Measurements from ENCODE around the gene TRAPPC13. TPM values are rescaled to one million over a fixed set of nuclear protein-coding genes. Genes with fewer than 3 reads are reported as not detected.
"Not testable (repeated sequence)": the region's sequence is repeated elsewhere in the genome, so short reads cannot be mapped to it uniquely, and the experiment has no call there.

Gene TRAPPC13
- total RNA-seq, 1 experiment from 2014 or later: 33.9 TPM

DNA sequence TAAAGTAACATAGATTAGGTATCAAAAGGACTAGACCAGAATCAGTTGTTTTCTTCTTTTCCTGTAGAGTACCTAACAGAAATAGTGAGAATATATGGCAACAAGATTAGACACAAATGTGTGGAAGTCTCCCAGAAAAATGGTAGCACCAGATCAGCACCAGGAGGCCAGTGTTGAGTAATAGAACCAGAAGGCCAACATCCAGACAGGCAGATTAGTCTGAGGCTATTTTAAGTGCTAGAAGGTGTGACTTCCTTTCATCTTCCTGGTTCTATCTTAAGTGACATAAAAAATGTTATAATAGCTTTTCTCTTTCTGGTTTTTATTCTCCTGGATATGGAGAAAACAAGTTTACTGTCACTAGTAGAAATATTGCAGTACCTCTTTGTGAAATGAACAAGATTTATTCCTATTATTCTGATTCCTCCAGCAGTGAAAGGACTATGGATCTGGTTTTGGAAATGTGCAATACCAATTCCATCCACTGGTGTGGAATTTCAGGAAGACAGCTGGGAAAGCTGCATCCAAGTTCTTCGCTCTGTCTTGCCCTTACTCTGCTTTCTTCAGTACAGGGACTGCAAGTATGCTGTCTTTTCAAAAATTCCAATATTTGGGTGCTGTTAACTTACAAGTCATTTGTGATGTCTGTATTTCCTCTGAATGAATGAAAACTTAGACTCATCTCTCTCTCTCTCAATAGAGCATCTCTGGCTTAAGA is 39.1 kb downstream of the TRAPPC13 start:
- in situ Hi-C loops (cut with HindIII; ENCODE audit: low pct_unique_long_range_greater_than_20kb, low sequenced_read_pairs): no loop called here
- peak; percentile 56 for DNase-seq (ENCODE audit: low read depth, low spot score)

GRCh38 chr5:65668696-65669095 is 43.9 kb downstream of the TRAPPC13 start:
- in situ Hi-C loops (cut with HindIII; ENCODE audit: low pct_unique_long_range_greater_than_20kb, low sequenced_read_pairs): no loop called here
- DNase-seq (ENCODE audit: low read depth, low spot score): no peak

DNA sequence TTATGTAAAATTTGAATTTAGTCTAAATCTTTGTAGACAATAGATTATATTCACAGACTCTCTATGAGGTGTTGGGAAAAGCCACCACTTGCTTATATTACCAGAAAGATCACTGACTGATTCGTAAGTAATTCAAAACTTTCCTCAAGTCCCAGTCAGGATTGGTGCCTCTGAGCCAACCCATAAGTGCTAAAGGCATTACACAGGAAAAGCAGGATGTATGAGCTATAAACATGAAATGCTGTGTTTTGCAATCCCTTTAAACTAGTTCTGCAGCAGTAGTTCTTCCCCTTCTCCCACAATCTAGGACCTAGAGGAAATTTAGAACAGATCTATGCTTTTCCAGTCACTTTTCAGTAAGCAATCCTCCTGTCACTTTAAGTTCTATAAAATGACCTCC is 48.0 kb downstream of the TRAPPC13 start:
- no peak for DNase-seq (ENCODE audit: low read depth, low spot score)
- in situ Hi-C loops (cut with HindIII; ENCODE audit: low pct_unique_long_range_greater_than_20kb, low sequenced_read_pairs): no loop called here

DNA sequence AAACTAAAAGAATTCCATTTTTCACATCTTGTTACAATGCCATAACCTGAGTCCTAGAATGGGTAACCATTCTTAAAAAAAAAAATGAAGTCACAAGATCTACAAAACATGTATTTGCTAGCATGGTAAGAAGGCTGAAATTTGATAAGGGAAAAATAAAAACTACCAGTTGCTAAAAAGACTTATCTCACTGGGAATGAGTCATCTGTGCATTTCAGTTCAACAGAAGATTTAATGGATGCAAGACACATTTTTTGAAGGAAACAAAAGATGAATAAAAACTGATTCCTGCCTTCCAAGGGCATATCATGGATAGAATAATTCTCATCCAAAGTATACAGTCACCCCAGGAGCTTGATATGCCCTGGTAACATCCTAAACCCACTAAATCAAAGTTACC is 49.9 kb downstream of the TRAPPC13 start:
- no peak for DNase-seq (ENCODE audit: low read depth, low spot score)
- in situ Hi-C loops (cut with HindIII; ENCODE audit: low pct_unique_long_range_greater_than_20kb, low sequenced_read_pairs): no loop called here

DNA sequence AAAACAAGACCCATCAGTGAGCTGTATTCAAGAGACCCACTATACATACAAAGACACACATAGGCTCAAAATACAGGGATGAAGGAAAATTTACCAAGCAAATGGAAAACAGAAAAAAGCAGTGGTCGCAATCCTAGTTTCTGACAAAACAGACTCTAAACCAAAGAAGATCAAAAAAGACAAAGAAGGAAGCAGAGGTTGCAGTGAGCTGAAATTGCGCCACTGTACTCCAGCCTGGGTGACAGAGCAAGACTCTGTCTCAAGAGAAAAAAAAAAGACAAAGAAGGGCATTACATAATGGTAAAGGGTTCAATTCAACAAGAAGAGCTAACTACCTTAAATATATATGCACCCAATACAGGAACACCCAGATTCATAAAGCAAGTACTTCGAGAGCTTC is 51.2 kb downstream of the TRAPPC13 start:
- DNase-seq (ENCODE audit: low read depth, low spot score); in situ Hi-C loops (cut with HindIII; ENCODE audit: low pct_unique_long_range_greater_than_20kb, low sequenced_read_pairs): not testable (repeated sequence)

GRCh38 chr5:65682148-65682547 is 57.3 kb downstream of the TRAPPC13 start:
- DNase-seq (ENCODE audit: low read depth, low spot score): no peak
- in situ Hi-C loops (cut with HindIII; ENCODE audit: low pct_unique_long_range_greater_than_20kb, low sequenced_read_pairs): no loop called here

GRCh38 chr5:65693121-65693520 is 68.3 kb downstream of the TRAPPC13 start:
- in situ Hi-C loops (cut with HindIII; ENCODE audit: low pct_unique_long_range_greater_than_20kb, low sequenced_read_pairs): no loop called here
- DNase-seq (ENCODE audit: low read depth, low spot score): no peak

DNA sequence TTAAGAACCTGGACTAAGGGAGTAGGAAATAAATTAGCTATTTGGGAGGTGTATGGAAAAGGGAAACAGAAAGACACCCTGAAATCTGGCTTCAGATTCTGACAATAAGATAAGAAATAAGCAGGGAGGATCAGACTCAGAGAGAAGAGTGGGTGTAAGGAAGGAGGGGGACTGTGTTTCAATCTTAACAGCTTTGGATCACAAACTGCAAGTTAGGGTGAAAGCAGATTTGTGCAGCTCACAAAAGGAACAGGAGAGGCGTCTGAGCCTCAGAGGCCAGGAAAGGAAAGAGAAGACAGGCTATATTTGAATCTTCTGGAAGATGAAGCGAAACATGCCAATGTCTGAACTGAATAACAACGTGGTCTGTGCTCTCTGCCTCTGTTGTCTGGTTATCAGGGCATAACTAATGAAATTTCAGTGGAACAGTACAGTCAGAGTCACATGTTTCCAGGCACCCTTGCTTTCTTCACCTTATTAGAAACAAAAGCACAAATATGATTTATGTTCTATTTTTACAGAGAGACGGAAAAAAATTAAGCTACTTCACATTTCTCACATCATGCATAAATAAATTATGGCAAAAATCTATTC is 70.4 kb downstream of the TRAPPC13 start:
- in situ Hi-C loops (cut with HindIII; ENCODE audit: low pct_unique_long_range_greater_than_20kb, low sequenced_read_pairs): no loop called here
- peak; percentile 19 for DNase-seq (ENCODE audit: low read depth, low spot score)

DNA sequence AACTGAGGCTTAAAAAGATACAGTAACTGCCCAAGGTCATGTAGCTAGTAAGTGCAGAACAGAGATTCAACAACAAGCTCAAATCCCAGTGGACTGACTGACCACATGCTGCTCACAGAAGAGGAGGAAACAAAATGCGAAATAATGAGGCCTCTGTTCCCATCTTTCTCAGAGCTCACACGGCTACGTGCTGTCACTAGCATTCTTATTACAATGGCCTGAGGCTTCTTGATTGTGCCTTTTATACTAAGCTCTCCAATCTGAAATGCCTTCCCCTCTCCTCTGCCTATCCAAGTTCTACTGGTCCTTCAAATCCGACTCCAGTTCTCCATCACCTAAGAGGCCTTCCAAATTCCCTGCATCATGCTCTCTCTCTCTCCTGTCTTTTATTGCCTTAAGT is 71.1 kb downstream of the TRAPPC13 start:
- in situ Hi-C loops (cut with HindIII; ENCODE audit: low pct_unique_long_range_greater_than_20kb, low sequenced_read_pairs): no loop called here
- DNase-seq (ENCODE audit: low read depth, low spot score): peak; percentile 94

DNA sequence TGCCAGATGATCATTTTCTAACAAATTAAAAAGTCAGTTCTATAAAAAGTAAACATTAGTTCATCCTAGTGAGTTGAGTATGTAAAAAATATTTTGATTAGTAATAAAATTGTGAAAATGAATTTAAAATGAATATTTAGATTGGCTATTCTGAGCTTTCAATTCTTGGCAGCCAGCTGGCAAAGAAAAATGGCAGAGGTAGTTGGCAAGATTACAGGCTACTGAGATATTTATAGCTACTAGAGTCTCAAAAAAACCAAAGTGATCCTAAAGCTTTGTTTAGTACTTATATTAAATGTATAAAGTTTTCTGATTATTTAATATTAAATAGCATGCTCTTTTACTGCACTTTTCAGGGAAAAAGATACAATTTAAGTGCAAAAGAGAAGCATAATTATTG is 72.1 kb downstream of the TRAPPC13 start:
- in situ Hi-C loops (cut with HindIII; ENCODE audit: low pct_unique_long_range_greater_than_20kb, low sequenced_read_pairs): no loop called here
- no peak for DNase-seq (ENCODE audit: low read depth, low spot score)

- in situ Hi-C loops (cut with HindIII; ENCODE audit: low pct_unique_long_range_greater_than_20kb, low sequenced_read_pairs): no loop called here
- DNase-seq (ENCODE audit: low read depth, low spot score): no peak
Measured at GRCh38 chr5:65699338-65699737, 74.5 kb downstream of the TRAPPC13 start.

GRCh38 chr5:65702036-65702435 is 77.2 kb downstream of the TRAPPC13 start:
- DNase-seq (ENCODE audit: low read depth, low spot score): no peak
- in situ Hi-C loops (cut with HindIII; ENCODE audit: low pct_unique_long_range_greater_than_20kb, low sequenced_read_pairs): no loop called here

DNA sequence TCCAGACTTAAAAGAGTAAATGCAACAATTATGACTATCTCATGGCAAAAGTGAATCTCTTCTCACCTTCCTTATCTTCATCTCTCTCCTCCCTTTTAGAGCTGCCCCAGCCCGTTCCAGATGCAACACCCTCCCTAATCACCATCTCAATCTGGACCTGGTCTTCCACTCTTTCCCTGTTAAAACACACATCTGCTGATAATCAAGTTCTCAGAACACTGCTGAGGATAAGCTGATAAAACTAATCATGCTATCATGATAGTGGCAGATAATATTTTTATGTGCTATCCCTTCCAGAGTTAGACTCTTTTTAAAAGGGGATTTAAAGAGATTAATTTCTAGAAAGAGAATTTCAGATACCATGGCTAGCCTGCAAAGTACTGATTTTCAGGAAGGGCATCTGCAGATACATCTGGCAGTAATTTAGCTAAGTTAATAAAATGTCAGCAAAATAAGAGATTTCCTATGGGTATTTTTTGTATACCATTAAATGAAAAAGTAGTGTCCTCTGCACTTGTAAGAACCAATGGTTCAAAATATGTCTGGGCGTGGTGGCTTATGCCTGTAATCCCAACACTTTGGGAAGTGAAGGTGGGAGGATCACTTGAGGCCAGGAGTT is 79.9 kb downstream of the TRAPPC13 start:
- in situ Hi-C loops (cut with HindIII; ENCODE audit: low pct_unique_long_range_greater_than_20kb, low sequenced_read_pairs): no loop called here
- no peak for DNase-seq (ENCODE audit: low read depth, low spot score)

DNA sequence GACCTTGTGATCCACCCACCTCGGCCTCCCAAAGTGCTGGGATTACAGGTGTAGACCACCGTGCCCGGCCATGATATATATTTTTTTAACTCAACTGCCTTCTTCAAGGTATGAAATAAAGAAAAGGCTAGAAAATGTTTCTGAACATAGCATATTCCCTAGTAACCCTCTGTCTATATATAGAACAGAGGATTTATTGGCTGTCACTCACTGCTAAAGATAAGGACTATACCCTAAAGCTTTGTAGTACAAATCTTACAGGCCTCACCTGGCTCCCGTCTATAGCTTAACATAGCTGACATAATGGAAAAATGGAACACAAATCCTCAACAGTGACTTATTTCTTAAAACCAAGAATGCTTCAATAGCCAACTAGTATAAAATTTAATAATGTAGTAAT is 82.8 kb downstream of the TRAPPC13 start:
- DNase-seq (ENCODE audit: low read depth, low spot score): no peak
- in situ Hi-C loops (cut with HindIII; ENCODE audit: low pct_unique_long_range_greater_than_20kb, low sequenced_read_pairs): no loop called here

DNA sequence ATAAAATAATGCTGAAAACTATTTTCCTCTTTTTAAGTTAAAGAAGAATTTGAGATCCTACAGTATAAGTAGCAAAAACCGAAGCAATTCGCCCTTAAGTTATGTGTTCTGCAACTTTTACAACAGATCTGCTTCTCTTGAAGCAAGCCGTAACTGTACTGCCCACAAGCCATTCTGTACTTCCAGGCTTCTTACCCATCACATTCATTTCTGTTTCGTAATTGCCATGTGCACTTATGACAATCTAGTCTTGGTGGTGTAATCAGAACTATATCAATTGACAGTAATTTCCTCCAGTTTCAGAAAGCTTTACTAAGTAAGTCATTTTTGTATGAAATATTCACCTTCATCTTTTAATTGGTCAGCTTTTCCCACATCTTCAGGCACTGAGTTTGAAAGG is 83.3 kb downstream of the TRAPPC13 start:
- DNase-seq (ENCODE audit: low read depth, low spot score): no peak
- in situ Hi-C loops (cut with HindIII; ENCODE audit: low pct_unique_long_range_greater_than_20kb, low sequenced_read_pairs): no loop called here

Small RNAs within 50 kb of the gene (small RNA-seq; reads per million reads assigned to genes)
- gene RNU6-540P: 0 reads per million in 2 experiments

Other genes with a start within 250 kb of the TRAPPC13 start
- gene ADAMTS6, start 143.1 kb upstream of the TRAPPC13 start, total RNA-seq (2014; rRNA removed; shearing (Covaris generic)): 4.3 and 4.5 TPM in 2 replicates
- gene CENPK, start 61.9 kb upstream of the TRAPPC13 start, total RNA-seq (2014; rRNA removed; shearing (Covaris generic)): 25.5 and 28.2 TPM in 2 replicates
- gene PPWD1, start 61.7 kb upstream of the TRAPPC13 start, total RNA-seq (2014; rRNA removed; shearing (Covaris generic)): 33.2 and 38.4 TPM in 2 replicates
- gene TRIM23, start 694 bp upstream of the TRAPPC13 start, total RNA-seq (2014; rRNA removed; shearing (Covaris generic)): 16.5 and 19.7 TPM in 2 replicates
- gene SHLD3, start within 50 bp of the TRAPPC13 start, total RNA-seq (2014; rRNA removed; shearing (Covaris generic)): 5.3 TPM in 2 replicates
- 11.1 and 12.0 TPM in 2 replicates for gene SGTB, start 97.1 kb downstream of the TRAPPC13 start, total RNA-seq (2014; rRNA removed; shearing (Covaris generic))
- 31.0 and 31.4 TPM in 2 replicates for gene NLN, start 97.2 kb downstream of the TRAPPC13 start, total RNA-seq (2014; rRNA removed; shearing (Covaris generic))